Retina (tissue), 1 donor: ENCODE data around the gene AKNA.

Experiments
- DNase-seq: peaks from one replicate; pipeline ENCODE4 v3.0.0-alpha.2; 2016

The AKNA gene, protein sequence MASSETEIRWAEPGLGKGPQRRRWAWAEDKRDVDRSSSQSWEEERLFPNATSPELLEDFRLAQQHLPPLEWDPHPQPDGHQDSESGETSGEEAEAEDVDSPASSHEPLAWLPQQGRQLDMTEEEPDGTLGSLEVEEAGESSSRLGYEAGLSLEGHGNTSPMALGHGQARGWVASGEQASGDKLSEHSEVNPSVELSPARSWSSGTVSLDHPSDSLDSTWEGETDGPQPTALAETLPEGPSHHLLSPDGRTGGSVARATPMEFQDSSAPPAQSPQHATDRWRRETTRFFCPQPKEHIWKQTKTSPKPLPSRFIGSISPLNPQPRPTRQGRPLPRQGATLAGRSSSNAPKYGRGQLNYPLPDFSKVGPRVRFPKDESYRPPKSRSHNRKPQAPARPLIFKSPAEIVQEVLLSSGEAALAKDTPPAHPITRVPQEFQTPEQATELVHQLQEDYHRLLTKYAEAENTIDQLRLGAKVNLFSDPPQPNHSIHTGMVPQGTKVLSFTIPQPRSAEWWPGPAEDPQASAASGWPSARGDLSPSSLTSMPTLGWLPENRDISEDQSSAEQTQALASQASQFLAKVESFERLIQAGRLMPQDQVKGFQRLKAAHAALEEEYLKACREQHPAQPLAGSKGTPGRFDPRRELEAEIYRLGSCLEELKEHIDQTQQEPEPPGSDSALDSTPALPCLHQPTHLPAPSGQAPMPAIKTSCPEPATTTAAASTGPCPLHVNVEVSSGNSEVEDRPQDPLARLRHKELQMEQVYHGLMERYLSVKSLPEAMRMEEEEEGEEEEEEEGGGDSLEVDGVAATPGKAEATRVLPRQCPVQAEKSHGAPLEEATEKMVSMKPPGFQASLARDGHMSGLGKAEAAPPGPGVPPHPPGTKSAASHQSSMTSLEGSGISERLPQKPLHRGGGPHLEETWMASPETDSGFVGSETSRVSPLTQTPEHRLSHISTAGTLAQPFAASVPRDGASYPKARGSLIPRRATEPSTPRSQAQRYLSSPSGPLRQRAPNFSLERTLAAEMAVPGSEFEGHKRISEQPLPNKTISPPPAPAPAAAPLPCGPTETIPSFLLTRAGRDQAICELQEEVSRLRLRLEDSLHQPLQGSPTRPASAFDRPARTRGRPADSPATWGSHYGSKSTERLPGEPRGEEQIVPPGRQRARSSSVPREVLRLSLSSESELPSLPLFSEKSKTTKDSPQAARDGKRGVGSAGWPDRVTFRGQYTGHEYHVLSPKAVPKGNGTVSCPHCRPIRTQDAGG (N-terminal part only)

DNA sequence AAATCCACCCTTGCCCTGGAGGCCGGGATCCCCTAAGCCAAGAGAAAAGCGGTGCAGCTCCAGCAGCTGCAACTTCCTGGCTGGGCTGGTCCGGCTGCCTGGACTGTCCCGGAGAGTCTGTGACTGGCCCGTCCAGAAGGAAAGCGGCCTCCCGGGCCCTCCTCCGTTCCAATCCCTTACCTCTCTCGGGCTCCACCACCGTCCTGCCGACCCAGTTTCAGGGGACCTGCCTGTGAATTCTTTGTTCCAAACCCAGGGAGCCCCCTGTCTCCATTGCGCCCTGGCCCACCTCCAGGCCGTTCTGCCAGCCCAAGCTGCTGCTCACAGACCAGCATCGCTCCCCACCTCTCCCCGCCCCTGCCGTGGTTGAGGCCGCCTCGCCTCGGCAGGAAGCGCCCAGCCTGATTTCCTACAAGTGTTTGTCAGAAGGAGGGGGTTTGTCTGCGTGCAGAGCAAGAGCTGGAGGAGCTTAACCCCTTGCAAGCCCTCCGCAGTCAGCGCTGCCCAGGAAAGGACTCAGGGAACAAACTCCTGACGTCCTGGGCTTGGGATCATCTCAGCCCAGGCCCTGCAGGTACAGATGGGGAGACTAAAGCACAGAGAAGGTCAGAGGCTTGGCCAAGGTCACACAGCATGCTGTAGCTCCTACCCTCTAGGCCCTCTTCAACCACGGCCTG is at the start of gene AKNA:
TSS of gene AKNA (minus strand) at position 303 of the 677 bp plus-strand sequence. CDS start 6,649 bp downstream, outside the sequence.
- DNase-seq: peak; percentile 83

DNA sequence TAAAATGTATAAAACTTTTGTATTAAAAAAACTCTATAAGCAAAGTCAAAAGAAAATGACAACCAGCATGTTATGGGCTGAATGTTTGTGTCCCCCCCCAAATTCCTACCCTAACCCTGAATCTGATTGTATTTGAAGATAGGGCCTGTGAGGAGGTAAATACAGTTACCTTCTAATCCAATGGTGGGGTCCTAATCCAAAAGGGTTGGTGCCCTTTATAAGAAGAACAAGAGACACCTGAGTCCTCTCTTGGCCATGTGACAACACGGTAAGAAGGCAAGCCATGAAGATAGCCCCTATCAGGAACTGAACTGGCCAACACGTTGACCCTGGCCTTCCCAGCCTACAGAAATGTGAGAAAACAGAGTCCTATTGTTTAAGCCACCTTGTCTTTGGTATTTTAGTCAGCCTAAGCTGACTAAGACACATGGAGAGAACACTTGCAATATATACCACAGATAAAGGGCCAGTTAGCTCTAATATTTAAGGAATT is 49.7 kb upstream of the AKNA start:
- DNase-seq: no peak

DNA sequence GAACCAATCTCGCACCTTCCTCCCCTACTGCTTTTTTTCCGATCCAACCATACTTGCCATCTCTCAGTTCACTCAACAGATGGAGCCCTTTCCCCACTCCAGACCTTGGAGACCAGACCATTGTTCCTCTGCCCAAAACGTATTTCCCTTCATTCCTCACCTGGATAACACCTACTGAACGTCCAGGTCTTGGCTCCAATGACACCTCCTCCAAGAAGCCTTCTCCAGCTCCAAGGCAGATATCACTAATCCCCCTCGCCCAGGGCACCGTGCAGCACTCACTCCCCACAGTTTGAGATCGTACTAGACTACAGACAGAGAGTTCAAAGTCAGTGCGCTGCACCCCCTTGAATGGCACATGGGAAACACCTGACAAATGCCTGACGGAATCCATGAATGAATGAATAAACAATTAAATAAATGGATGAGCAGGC is 47.1 kb upstream of the AKNA start:
- peak; percentile 53 for DNase-seq

DNA sequence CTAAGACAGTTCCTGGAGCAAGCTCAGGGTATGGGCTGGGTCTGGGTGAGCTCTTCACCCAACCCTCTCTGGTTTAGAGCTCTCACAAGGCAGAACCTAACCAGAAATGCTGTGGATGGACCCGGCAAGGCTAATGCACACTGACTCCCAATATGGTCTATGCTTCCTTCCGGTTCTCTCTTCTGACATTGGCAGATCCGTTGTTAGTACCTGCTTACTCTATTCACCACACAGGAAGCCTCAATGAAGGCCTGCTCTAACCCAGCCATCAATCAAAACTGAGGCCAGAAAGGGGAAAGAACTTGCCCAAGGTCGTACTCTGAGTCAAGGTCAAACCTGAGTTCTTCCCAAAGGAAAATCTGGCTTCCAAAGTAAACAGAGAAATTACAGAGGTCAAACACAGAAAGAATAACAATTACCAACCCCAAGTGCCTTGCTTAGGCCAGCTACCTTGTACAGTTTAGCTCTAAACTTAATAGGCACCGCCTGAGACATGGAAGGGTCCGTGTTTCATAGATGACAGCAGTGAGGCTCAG is 46.0 kb upstream of the AKNA start:
- DNase-seq: no peak

DNA sequence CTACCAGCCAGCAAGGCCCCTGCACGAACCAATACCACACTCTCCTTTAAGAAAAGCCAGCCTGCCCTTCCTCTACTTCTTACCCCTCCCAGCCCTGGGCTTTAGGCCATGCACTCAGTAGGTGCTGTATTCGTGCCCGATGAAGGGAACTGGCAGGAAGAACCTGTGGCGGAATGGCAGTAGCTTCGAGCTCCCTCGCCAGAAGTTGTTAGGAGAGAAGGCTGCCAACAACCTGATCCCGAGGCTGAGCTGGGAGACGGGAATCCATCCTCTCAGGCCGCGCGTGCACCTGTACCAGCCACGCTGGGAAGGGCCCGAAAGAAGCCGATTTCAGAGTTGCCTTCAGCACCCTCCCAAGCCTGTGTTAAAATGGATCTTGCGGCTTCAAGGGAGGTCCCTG is 45.3 kb upstream of the AKNA start:
- no peak for DNase-seq

DNA sequence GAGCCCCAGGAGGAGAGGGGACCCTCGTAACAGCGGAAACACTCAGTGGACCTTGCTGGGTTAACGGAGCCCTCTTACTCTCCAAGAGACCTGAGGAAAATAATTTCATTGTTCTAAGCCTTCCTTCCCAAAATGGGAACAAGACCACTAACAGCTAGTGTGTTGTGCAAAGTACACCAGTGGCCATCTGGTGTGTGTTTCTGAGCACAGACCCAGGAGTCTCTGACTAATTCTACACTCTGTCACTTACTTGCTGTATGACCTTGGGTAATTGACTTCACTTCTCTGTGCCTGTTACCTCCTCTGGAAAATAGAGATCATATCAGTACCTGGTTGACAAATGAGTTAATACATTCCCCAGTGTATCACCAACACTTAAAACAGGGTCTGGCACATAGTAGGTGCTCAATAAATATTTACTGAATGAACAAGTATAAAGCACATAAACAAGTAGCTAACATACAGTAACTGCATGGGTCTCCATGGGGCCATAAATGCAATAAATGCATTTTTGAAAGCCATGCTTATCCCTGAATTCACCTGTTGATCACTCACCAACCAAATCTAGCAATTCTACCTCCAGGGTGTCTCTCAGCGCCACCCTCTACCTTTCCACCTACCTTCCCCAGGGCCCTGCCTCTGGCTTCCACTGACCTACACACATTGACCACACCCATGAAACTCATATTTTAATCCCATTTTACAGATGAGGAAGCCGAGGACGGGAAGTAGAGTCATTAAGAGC is 44.7 kb upstream of the AKNA start:
- no peak for DNase-seq

DNA sequence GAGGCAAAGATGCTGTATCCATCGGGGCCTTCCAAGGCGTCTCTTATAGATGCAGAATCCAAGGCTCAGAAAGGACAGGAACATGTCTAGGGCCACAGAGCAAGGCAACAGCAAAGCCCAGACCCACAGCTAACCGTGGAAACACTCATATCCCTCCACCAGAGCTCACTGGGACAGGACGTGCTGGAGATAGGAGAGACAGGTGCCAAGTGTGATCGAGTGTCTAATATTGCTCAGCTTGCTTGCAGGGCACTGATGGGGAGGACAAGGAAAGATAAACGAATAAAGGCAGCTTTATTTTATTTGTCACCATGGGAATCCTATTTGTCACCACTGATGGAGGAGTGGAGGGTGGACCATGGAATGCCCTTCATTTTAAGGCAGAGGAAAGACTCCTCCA is 44.0 kb upstream of the AKNA start:
- DNase-seq: no peak

DNA sequence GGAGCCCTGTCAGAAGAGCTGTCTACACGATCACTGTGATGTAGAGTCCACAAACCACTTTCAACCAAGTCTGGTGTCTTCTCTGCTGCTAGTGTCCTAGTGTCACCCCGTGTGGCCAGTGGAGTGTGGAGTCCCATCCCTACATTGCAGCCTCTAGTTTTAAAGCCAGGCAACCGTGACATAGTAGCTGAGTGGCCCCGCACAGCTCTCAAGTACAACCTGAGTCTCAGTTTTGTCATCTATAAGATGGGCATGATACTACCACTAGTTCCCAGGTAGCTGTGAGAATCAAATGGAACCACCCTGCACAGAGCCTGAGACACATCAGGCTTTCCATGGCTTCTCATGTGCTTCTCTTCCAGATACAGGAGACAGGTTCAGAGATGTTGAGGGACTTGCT is 43.2 kb upstream of the AKNA start:
- DNase-seq: no peak

DNA sequence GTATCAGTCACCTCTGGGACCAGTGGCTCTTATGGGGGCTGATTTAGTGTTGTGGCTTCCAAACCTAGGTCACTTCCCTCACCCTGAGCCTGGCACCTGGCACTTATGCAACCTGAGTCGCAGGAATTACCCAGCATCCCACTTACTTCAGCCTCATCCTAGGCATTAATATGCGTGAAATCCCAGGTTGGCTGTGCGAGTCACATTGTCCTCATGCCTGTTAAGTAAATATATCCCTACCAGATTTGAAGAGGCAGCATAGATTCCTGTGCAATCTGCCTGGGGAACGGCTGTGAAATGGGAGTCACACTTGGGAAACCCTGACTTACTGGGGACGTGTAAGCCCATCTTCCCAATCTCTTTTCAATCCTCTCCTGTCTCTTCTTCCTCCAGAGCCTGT is 42.7 kb upstream of the AKNA start:
- no peak for DNase-seq

DNA sequence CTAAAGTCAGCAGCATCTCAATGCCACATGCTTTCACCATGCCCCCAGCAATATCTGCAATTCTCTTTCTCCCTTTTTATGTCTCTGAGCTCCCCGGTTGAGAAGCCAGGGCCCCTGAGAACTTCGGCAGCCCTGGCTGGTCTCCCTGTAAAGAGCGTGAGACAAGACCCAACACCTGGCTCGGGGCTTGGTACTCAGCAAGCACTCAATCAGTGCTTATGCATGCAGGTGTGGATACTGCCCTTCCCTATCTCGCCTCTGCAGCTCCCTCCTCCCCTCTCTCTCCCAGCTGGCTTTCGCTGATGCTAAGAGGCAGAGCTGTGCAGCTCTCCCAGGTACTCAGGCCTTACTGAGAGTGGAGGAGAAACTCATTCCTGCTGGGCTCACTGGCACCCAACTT is 41.7 kb upstream of the AKNA start:
- no peak for DNase-seq

DNA sequence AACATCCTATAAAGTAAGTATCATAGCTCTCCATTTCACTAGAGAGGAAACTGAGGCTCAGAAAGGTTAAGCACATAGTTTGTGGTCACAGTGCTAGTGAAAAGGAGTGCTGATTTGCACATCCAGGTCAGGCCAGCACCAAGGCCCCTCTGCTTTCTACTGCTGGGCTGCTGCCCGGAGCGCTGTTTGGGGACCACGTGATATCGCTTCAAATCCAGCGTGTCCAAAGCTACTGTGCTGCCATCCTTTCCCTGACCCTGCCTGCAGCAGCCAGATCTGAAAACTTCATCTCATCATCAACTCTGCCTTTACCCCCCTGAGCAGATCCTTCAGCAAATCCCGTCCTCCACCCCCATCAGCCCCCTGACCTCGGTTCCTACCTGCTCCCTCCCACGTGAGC is 40.7 kb upstream of the AKNA start:
- DNase-seq: no peak

DNA sequence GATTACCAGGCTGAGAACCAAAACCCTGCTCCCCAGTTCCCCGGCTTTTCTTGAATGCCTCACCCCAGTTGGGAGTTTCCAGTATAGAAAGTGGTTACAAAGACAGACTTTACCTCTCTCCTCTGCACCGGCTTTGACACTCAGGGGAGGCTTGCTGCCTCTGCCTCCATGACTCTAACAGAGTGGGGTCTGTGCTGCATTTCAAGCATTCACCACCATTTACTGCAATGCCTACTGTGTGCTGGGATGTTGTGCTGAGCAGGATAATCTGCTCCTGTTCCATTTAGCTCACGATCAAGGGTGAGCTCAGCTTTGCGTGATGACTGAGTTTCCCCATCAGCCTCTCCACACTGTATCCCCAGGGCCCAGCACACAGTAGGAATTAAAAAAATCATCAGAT is 39.9 kb upstream of the AKNA start:
- no peak for DNase-seq

DNA sequence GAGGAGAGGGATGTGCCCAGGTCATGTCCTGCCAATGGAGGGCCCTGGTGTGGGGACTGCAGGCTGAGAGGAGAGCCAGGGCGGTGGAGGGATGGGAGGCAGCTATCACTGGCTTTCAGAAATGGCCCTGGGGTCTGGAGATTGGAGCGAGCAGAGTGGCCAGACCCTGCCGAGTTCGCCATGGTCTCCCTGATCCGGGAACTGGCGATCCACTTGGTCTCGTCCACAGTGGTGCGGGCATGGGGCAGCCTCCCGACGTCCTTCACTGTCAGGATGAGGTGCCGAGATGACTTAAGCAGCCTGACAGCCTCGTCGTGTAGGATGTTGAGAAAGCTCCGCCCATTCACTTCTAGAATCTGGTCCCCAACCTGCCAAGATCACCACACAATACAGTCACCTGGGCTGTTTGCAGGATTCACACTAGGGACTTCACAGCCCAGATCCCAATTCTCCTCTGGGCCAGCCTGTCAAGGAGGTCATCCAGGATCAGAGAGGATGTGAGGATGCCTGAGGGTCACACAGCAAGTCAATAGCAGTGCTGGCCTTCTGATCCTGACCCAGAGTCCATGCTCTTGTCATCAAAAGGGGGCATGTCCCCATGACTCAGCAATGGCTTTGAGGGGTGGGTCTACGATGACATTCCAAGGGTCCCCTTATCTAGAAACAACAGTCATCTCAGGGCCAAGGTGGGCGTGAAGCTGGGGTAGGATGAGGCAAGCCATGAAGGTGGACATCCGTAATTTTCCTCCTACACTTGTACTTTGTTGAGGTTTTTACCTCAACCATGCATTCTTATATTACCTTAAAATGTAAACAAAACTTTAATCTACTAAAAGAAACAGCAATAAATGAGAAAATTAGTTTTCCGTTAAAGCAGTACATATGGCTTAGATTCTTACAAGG is 38.5 kb upstream of the AKNA start:
- DNase-seq: no peak

DNA sequence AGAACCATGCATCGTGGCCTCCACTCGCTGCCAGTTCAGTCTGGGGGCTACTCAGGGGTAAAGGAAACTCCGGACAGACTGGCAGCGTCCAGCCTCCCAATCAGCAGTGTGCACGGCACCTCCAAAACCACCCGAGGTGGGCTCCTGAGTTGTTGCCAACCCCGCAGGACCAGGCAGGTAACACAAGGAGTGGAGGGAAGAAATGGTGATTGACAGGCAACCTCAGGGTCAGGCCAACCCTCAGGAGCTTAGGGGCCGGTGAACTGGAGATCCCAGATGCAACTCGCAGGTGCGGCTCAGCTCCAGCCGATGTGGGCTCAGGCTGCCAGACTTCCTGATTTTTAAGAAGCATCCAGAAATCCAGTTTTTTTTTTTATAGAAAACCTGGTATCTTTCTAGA is 37.3 kb upstream of the AKNA start:
- DNase-seq: no peak

DNA sequence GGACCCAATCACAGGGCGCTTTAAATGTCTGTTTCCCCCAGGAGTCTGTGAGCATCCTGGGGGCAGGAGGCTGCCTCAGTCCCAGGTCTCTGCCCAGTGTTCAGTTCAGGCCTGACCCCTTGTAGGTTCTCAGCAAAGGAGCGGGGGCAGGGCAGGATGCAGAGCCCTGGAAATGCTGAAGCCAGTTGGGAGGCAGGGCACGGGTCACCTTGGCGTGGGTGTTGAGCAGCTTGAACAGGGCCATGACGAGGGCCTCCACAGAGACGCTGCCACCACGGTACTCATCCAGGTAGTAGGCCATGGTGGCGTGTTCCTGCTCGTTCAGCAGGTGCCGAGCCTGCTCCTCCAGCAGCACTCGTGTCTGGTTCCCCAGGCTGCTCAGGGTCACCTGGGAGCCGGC is 36.3 kb upstream of the AKNA start:
- DNase-seq: no peak

DNA sequence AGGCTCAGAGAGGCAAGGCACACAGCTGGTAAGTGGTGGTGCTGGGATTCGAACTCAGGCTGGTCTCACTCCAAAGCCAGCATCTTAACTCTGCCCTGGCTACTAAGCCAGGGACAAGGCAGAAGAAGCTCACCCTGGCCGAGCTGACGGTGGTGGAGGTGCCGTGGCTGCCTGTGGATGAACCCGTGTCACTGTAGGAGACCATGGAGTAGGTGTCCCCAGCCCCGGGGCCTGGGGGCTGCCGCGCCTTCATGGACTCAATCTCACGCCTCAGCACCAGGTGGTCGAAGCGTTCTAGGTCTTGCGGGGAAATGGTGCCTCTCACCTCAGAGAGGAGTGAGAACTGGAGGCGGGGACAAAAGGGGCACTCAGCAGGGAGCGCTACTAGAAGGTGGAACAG is 35.4 kb upstream of the AKNA start:
- DNase-seq: no peak

DNA sequence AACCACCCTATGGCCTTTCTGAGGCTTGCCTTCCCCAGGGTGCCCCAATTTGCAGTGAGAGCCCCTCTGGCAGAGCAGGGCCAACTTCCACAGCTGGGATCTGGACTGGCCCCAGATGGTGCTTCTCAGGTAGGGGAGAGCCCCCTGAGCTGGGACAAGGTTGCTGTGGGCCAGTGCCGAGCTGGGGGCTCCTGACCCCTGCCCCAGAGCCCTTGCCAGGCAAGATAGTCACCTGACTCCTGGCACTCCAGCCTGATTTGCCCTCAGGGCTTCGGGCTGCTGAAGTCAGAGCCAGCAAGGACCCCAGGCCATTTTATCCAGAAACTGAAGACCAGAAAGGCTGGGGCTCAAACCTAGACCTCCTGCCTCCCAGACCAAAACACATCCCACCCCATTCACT is 33.4 kb upstream of the AKNA start:
- DNase-seq: no peak

DNA sequence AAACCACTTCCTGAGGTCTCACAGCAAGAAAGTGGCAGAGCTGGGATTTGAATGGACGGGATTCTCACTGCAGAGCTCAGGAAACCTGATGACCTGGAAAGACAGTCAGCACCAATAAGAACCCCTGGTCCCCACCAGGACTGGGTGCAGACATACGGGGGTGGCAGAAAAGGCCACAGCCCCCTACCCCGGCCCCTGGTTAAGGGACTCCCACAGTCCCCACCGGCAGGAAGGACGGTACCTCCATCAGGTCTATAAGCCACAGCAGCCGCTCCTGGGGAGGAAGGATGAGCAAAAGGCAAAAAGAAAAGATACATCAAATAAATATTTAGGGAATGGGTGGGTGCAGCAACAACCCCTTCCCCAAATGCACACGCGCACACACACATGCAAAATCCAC is 32.0 kb upstream of the AKNA start:
- DNase-seq: no peak

DNA sequence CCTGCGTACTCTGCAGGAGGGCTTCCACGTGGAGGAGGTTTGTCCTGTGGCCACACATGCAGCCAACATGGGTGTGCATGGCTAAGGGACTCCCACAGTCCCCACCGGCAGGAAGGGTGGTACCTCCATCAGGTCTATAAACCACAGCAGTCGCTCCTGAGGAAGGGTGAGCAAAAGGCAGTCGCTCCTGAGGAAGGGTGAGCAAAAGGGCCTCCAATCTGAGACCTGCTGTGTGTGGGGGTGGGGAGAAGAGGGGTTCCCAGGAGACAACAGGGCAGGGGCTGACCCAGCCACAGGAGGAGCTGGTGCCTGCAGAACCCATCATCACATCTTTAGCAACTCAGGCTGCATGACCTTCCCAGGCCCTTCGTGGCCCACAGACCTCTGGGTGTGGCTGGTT is 30.3 kb upstream of the AKNA start:
- no peak for DNase-seq

DNA sequence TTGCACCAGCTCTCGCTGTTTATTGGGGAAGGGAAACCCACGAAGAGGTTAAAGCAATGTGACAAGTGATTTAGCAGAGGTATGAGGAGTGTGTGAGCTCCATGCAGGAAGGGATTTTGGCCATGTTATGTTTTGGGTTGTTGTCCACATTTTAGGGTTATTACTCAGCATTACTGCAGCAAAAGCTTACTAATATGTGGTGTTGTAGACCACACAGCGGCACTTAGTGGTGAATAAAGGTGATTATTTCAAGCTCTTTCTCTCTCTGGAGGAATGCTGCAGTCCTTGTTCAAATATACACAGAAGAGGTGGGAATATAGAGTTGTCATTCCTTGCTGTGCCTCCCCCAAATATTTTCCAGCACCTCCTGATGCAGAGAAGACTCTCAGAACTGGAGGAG is 29.7 kb upstream of the AKNA start:
- no peak for DNase-seq
